Measurements from ENCODE around the gene ELAC1.
A peak's percentile ranks its signal among the peaks of the same experiment; 100 is the strongest.

ELAC1 gene

DNA sequence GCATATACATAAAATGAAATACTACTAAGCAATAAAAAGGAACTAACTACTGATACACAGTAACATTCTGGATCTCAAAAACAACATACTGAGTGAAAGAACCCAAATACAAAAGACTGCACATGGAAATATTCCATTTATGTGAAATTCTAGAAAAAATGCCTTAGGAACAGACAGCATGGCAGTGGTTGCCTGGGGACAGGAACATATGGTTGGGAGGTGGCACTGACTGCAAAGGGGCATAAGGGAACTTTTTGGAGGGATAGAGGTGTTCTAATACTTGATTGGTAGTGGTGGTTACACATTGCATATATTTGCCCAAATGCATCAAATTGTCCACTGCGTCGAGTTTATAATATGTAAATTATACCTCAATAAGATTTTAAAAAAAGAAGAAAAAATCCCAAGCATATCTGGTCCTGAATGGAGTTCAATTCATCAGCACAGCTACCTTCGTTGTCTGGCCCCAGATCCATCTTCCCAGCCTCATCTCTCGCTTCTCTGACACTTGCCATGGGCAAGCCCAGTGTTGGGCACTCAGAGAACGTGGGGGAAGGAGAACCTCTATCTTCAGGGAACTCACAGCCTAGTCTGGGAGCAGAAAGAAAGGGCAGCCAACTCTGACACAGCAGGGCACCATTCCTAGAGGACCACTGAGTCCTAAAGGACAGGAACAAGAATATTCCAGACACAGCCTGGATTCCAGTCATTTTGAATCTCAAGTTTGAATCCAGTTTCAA lies 53.6 kb downstream of the ELAC1 start:
- POLR2A ChIA-PET, result no interaction called here

DNA sequence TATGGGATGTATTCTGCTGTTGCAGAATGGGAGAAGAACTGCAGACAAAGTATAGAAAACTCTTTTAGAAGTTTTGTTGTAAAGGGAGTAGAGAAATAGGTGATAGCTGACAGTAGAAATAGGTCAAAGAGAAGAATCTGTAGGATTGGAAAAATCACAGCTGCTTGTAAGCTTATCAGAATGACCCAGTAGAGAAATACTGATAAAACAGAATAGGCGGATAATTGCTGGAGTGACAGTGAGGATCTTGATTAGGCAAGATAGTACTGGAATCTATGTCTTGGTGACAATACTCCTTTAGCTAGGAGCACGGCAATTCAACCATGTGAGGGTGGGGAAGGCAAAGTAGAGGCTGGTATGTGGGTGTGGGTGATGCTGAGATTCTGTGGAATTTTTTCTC lies 57.7 kb downstream of the ELAC1 start:
- no peak for DNase-seq (ENCODE audit: extremely low spot score)
- TF ChIP-seq, protein P1, sequence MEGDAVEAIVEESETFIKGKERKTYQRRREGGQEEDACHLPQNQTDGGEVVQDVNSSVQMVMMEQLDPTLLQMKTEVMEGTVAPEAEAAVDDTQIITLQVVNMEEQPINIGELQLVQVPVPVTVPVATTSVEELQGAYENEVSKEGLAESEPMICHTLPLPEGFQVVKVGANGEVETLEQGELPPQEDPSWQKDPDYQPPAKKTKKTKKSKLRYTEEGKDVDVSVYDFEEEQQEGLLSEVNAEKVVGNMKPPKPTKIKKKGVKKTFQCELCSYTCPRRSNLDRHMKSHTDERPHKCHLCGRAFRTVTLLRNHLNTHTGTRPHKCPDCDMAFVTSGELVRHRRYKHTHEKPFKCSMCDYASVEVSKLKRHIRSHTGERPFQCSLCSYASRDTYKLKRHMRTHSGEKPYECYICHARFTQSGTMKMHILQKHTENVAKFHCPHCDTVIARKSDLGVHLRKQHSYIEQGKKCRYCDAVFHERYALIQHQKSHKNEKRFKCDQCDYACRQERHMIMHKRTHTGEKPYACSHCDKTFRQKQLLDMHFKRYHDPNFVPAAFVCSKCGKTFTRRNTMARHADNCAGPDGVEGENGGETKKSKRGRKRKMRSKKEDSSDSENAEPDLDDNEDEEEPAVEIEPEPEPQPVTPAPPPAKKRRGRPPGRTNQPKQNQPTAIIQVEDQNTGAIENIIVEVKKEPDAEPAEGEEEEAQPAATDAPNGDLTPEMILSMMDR (IDR thresholded peaks at IDR 0.05; ENCODE audit: control extremely low read depth, extremely low read depth, low read depth, missing control alignments), result no peak
- ChIA-PET POLR2A (no interaction called here), CTCF (interaction anchor here (1.0 kb wide), 2 partner anchors 15 to 26 kb away, joined by 4 read pairs; no protein-coding TSS in a partner anchor)

More for the DNA sequence above, 53.6 kb downstream of the ELAC1 start:
- CTCF ChIA-PET, result no interaction called here
- TF ChIP-seq, protein P1 (IDR thresholded peaks at IDR 0.05; ENCODE audit: control extremely low read depth, extremely low read depth, low read depth, missing control alignments), result no peak
- DNase-seq (ENCODE audit: extremely low spot score), result no peak

DNA sequence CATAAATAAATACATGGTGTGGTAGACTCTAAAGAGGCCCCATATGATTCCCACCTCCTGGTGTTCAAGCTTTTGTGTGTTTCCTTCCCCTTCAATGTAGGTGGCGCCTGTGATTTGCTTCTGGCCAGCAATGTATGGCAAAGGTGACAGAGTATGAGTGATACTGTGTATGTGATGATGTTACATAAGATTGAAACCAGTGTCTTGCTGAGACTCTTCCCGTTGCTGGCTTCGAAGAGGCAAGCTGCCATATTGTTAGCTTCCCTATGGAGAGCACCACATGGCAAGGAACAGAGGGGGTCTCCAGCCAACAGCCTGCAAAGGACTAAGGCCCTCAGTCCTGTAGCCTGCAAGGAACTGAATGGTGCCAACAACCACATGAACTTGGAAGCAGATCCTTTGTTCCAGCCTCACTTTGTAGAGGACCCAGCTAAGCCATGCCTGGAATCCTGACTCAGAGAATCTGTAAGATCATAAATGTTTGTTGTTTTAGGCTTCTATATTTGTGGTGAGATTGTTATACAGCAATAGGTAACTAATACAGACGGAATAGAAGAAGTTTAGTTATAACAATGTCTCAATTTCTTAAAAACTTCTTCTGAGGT lies 60.5 kb downstream of the ELAC1 start:
- ChIA-PET CTCF (interaction anchor here (1.1 to 2.9 kb wide), 10 partner anchors 9 to 153 kb away, joined by 3 to 11 read pairs (median 5); partner anchors contain the start of gene ELAC1), POLR2A (no interaction called here)
- TF ChIP-seq, protein P1 (IDR thresholded peaks at IDR 0.05; ENCODE audit: control extremely low read depth, extremely low read depth, low read depth, missing control alignments), result peak; percentile 36
- DNase-seq (ENCODE audit: extremely low spot score), result peak; percentile 20

DNA sequence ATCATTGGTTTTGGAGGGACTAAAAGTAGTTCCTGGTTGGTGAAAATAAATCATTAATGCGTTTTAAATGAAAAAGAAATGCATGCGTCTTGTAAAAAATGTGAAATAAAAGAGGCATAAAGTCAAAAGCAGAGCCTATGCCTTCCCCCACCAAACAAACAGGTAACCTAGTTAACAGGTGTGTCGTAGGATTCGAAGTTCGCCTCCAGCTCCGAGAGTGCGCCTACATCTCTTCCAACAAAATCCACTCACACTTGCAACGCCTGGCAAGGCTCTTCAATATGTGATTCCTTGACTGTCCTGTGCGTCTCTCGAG lies 61.5 kb downstream of the ELAC1 start:
- ChIA-PET CTCF (interaction anchor here (0.8 to 2.9 kb wide), 8 partner anchors 9 to 209 kb away, joined by 3 to 11 read pairs (median 4); partner anchors contain the start of gene ELAC1), POLR2A (no interaction called here)
- no peak for DNase-seq (ENCODE audit: extremely low spot score)
- TF ChIP-seq, protein P1 (IDR thresholded peaks at IDR 0.05; ENCODE audit: control extremely low read depth, extremely low read depth, low read depth, missing control alignments), result no peak

DNA sequence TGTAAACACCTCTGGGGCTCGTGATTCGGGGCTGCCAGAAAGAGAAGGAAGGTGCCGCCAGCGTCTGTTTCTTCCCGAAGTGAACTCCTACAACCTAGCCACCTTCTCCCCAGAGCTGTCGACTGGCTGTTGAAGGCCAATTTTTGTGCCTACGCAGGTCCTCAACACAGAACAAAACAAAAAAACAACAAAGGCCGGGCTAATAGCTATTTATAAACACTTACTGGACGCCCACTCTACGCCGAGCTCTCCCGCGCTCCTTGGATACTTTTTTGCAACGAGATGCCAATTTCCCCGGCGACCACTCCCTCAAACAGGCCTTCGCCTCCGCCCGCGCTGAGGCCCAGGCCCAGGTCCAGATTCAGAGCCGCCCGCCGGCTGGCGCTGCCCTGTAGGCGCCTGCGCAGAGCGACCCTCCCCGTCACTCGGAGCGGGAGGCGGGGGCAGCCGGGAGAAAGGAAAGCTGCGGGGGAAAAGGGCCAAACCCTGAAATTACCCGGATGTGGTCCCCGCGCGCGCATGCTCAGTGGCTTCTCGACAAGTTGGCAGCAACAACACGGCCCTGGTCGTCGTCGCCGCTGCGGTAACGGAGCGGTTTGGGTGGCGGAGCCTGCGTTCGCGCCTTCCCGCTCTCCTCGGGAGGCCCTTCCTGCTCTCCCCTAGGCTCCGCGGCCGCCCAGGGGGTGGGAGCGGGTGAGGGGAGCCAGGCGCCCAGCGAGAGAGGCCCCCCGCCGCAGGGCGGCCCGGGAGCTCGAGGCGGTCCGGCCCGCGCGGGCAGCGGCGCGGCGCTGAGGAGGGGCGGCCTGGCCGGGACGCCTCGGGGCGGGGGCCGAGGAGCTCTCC lies 62.1 kb downstream of the ELAC1 start, which contains the start of gene SMAD4:
Gene SMAD4, plus strand, starts transcription at position 520 of the 843 bp plus-strand sequence. CDS start 16,834 bp downstream, outside the sequence.
- TF ChIP-seq, protein P1 (IDR thresholded peaks at IDR 0.05; ENCODE audit: control extremely low read depth, extremely low read depth, low read depth, missing control alignments), result no peak
- peak; percentile 97 for DNase-seq (ENCODE audit: extremely low spot score)
- CTCF ChIA-PET, result interaction anchor here (0.8 to 2.9 kb wide), 8 partner anchors 10 to 209 kb away, joined by 3 to 11 read pairs (median 4); partner anchors contain the start of gene ELAC1
- POLR2A ChIA-PET, result interaction anchor here (0.5 to 1.2 kb wide), 5 partner anchors 12 to 151 kb away, joined by 3 to 6 read pairs (median 5); partner anchors contain the start of gene ME2

Data from GM10248 (cell line).